Body of pancreas (tissue), 4 donors: ENCODE data around the gene NR1H3. TPM values are rescaled to one million over a fixed set of nuclear protein-coding genes. Genes with fewer than 3 reads are reported as not detected.

Experiments
- ATAC-seq: fragments of 150-250 bp; one replicate; pipeline ENCODE4 v1.9.1; 2016
- DNase-seq, 4 donors: peaks; one replicate each; pipeline ENCODE4 v3.0.0-alpha.2; 2019
- H3K27ac ChIP-seq, 4 donors: fragments of 200-600 bp; sonication (generic); 1 replicate in 3 of 4; 2 replicates in 1 of 4; pipeline versions ENCODE4 v1.5.1 to v1.6.1; 2016 to 2019; ENCODE audit warnings: mild to moderate bottlenecking in 1 of 4, mixed read lengths in 1 of 4, moderate library complexity in 1 of 4
- H3K27me3 ChIP-seq, 2 donors: fragments of 200-600 bp; sonication (generic); one replicate each; pipeline ENCODE4 v1.6.0; 2016; ENCODE audit warnings: mild to moderate bottlenecking in 1 of 2
- H3K36me3 ChIP-seq, 2 donors: fragments of 200-600 bp; sonication (generic); replicated peaks in 1 of 2; 2 replicates each; pipeline ENCODE4 v1.5.1; 2016; ENCODE audit warnings: low read depth in 2 of 2; ENCODE audit not compliant: insufficient read depth in 1 of 2
- H3K4me1 ChIP-seq: fragments of 200-600 bp; sonication (generic); one replicate; pipeline ENCODE4 v1.6.0; 2016
- H3K4me3 ChIP-seq, 2 donors: fragments of 200-600 bp; sonication (generic); 1 replicate in 1 of 2; 2 replicates in 1 of 2; pipeline ENCODE4 v1.5.1; 2016 to 2019
- H3K9me3 ChIP-seq, 3 donors: fragments of 200-600 bp; sonication (generic); 1 replicate in 2 of 3; 2 replicates in 1 of 3; pipeline ENCODE4 v1.5.1; 2016
- POLR2A ChIP-seq, 3 donors: fragments of 450-650 bp; IDR thresholded peaks; one replicate each; pipeline ENCODE4 v1.6.1; 2016; ENCODE audit warnings: antibody characterized with exemption in 3 of 3, mild to moderate bottlenecking in 2 of 3
- WGBS, 2 donors: methylation state at CpG; one replicate each; pipeline ENCODE4 v1.1.5; 2017; 5-methylcytosine and 5-hydroxymethylcytosine counted together
- intact Hi-C: fragments of 100-400 bp; cut with DNase I; formaldehyde crosslinking; loops from one replicate; pipeline ENCODE4 v1.15.1; 2023
- total RNA-seq, 2 donors: library from RNA; depleted of rRNA; stranded (reverse); fragments of >200 nt; gene quantifications; one replicate each; pipeline ENCODE4 v1.1.0, GENCODE V29; 2016
- TF ChIP-seq, protein P1 (sequence below), 7 experiments: fragments of 450-650 bp in 4 of 7; fragments of 200-600 bp in 3 of 7; sonication (generic) in 3 of 7; IDR thresholded peaks; one replicate each; pipeline ENCODE4 v1.5.1; 2016 to 2019; ENCODE audit warnings: antibody characterized with exemption in 7 of 7

Gene NR1H3
- total RNA-seq, 2 donors from 2014 or later = 17.9 to 33.9 TPM

DNA sequence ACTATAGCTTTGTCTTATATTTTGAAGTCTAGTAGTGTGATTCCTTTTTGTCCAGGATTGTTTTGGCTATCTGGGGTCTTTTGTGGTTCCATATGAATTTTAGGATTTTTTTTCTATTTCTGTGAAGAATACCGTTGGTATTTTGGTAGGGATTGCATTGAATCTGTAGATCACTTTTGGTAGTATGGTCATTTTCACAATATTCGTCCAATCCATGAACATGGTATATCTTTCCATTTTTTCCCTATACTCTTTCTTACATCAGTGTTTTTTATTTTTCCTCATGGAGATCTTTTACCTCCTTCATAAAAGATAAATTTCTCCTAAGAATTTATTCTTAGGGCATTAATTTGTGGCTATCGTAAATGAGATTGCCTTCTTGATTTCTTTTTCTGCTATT, 41.3 kb downstream of the NR1H3 start:
- DNase-seq (no peak), ATAC-seq (no peak)
- WGBS, 2 donors = 94 to 97% methylated on average over 3 of the region's 3 CpGs
- TF ChIP-seq POLR2A (IDR thresholded peaks at IDR 0.05) = no peak
- TF ChIP-seq, protein P1, sequence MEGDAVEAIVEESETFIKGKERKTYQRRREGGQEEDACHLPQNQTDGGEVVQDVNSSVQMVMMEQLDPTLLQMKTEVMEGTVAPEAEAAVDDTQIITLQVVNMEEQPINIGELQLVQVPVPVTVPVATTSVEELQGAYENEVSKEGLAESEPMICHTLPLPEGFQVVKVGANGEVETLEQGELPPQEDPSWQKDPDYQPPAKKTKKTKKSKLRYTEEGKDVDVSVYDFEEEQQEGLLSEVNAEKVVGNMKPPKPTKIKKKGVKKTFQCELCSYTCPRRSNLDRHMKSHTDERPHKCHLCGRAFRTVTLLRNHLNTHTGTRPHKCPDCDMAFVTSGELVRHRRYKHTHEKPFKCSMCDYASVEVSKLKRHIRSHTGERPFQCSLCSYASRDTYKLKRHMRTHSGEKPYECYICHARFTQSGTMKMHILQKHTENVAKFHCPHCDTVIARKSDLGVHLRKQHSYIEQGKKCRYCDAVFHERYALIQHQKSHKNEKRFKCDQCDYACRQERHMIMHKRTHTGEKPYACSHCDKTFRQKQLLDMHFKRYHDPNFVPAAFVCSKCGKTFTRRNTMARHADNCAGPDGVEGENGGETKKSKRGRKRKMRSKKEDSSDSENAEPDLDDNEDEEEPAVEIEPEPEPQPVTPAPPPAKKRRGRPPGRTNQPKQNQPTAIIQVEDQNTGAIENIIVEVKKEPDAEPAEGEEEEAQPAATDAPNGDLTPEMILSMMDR (IDR thresholded peaks at IDR 0.05) = no peak
- H3K27ac ChIP-seq = no peak overlapping the region
- intact Hi-C loops = no loop called here
- H3K27me3 ChIP-seq = no peaks in the 10 kb centered on the region
- peaks cover 19 to 34% of the 10 kb centered on the region in 2 donors for H3K36me3 ChIP-seq
- H3K9me3 ChIP-seq = no peaks in the 10 kb centered on the region
- no peaks in the 10 kb centered on the region for H3K4me1 ChIP-seq
- H3K4me3 ChIP-seq = no peak overlapping the region

DNA sequence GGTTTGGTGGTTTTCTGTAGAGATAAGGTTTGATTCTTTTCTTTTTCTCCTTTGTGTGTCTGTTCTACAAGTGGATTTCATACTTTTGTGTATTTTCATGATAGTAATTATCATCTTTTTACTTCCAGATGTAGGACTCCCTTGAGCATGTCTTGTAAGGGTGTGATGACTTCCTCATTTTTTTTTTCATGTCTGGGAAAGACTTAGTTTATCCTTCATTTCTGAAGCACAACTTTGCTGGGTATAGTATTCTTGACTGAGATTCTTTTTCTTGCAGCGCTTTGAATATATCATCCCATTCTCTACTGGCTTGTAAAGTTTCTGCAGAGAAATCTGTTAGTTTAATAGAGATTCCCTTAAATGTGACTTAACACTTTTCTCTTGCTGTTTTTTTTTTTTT, 45.1 kb downstream of the NR1H3 start:
- Histone ChIP-seq H3K27me3 (no peaks in the 10 kb centered on the region), H3K9me3 (no peaks in the 10 kb centered on the region), H3K4me3 (no peak overlapping the region), H3K36me3 (peaks cover 16 to 33% of the 10 kb centered on the region in 2 donors), H3K4me1 (no peaks in the 10 kb centered on the region), H3K27ac (no peak overlapping the region)
- 95 to 100% methylated on average over 1 of the region's 1 CpG for WGBS, 2 donors
- no peak for DNase-seq
- no peak for ATAC-seq
- TF ChIP-seq, protein P1 (IDR thresholded peaks at IDR 0.05) = no peak
- TF ChIP-seq POLR2A (IDR thresholded peaks at IDR 0.05) = no peak
- intact Hi-C loops = no loop called here

DNA sequence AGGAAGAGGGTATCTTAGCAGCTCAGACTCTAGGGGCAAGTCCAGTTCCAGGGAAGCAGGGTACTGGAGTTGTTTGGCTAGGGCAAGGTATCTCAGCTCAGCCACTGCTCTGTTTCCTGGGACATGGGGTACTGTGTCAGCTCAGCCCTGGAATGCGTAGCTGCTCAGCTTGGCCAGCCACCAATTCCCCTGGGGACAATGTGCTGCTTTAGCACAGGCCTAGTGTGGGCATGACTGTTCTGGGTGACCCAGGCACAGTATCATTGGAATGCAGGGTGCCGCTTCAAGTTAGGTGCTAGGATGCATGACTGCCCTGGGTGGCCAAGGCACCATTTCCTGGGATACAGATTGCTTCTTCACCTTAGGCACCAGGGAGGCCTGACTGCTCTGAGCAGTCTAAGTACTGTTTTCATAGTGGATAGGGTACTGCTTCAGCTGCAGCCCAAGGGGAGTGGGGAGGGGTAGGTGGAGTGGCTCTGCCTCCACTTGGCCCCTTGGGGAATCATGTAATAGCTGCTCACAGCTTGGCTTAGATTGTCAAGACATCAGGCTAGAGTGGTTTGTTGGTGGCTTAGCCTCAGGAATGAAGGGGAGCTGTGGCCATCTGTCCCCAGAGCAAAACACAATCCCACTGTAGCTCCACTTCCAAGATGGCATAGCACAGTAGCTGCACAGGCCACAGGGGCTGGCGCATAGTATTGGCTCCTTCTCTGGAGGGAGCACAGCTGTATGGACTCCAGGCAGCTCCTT, 48.1 kb downstream of the NR1H3 start:
- intact Hi-C loops = no loop called here
- no peaks in the 10 kb centered on the region for H3K4me1 ChIP-seq
- no peak overlapping the region for H3K4me3 ChIP-seq
- peak in 2 of 4 donors; percentile 24 to 27 for DNase-seq
- no peaks in the 10 kb centered on the region for H3K27me3 ChIP-seq
- ATAC-seq = peak; percentile 58
- 82 to 86% methylated on average over 2 to 3 of the region's 3 CpGs for WGBS, 2 donors
- TF ChIP-seq, protein P1 (IDR thresholded peaks at IDR 0.05) = no peak
- TF ChIP-seq POLR2A (IDR thresholded peaks at IDR 0.05) = no peak
- H3K36me3 ChIP-seq = peaks cover 16 to 45% of the 10 kb centered on the region in 2 donors
- H3K9me3 ChIP-seq = no peaks in the 10 kb centered on the region
- H3K27ac ChIP-seq = peak overlapping the region in 1 of 4 donors; percentile 13

DNA sequence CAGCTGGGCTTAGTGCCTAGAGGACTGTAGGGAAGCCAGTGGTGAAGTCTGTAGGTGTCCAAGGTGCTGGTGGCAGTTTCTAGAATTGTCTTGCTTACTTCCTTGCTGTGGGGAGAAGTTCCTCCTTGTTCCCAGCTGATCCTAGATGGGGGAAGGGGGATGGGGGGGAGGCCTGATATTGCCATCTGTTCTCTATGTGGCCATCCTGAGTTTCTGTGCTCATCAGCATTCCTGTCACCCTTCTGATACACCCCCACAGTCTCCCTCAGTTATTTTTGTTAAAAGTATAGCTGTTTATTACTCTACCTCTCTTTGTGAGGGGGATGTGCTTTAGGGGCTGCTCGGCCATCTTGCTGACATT, 48.7 kb downstream of the NR1H3 start:
- Histone ChIP-seq H3K36me3 (peaks cover 16 to 50% of the 10 kb centered on the region in 2 donors), H3K4me1 (no peaks in the 10 kb centered on the region), H3K27ac (peak overlapping the region in 1 of 4 donors; percentile 13), H3K4me3 (no peak overlapping the region), H3K27me3 (no peaks in the 10 kb centered on the region), H3K9me3 (no peaks in the 10 kb centered on the region)
- TF ChIP-seq POLR2A (IDR thresholded peaks at IDR 0.05) = no peak
- TF ChIP-seq, protein P1 (IDR thresholded peaks at IDR 0.05) = no peak
- intact Hi-C loops = no loop called here
- no peak for ATAC-seq
- 90 to 100% methylated on average over 1 of the region's 1 CpG for WGBS, 2 donors
- no peak for DNase-seq
